ENCODE results near the gene CASZ1.

- TF ChIP-seq POLR2A (IDR thresholded peaks at IDR 0.05) (no peak), POLR2AphosphoS5 (IDR thresholded peaks at IDR 0.05) (no peak)
Observed at GRCh38 chr1:10647414-10648170, 148.9 kb downstream of the CASZ1 start.
